ENCODE data around the gene BMP7. TPM values are rescaled to one million over a fixed set of nuclear protein-coding genes. Genes with fewer than 3 reads are reported as not detected.

The BMP7 gene
- total RNA-seq, 1 donor: not detected

- Histone ChIP-seq H3K79me2 (ENCODE audit: insufficient read depth, low read length) (no peaks in the 10 kb centered on the region), H3K27me3 (ENCODE audit: insufficient read depth, low read length) (peaks cover 5% of the 10 kb centered on the region), H3K4me3 (ENCODE audit: insufficient read depth, low read length) (no peak overlapping the region), H4K20me1 (ENCODE audit: insufficient read depth, low read length) (no peaks in the 10 kb centered on the region), H3K4me1 (ENCODE audit: insufficient read depth, low read length) (no peaks in the 10 kb centered on the region), H3K4me2 (ENCODE audit: insufficient read depth, low read length) (no peak overlapping the region), H3K36me3 (ENCODE audit: insufficient read depth, low read length) (no peaks in the 10 kb centered on the region), H3K9me3 (ENCODE audit: low read depth, low read length) (no peaks in the 10 kb centered on the region), H2AFZ (ENCODE audit: low read length) (no peak overlapping the region), H3K27ac (ENCODE audit: low read depth, low read length) (no peak overlapping the region)
- TF ChIP-seq CTCF (IDR thresholded peaks at IDR 0.05; ENCODE audit: extremely low read depth, low read depth, low read length): no peak
- DNase-seq (ENCODE audit: insufficient read length, low spot score, missing footprints): no peak
Measured at GRCh38 chr20:57291694-57292093, 25.3 kb upstream of the BMP7 start.

- H3K27me3 ChIP-seq (ENCODE audit: insufficient read depth, low read length): peaks cover 5% of the 10 kb centered on the region
- H4K20me1 ChIP-seq (ENCODE audit: insufficient read depth, low read length): no peaks in the 10 kb centered on the region
Measured at GRCh38 chr20:57291003-57291402, 24.6 kb upstream of the BMP7 start.

GRCh38 chr20:57290178-57290484 is 23.7 kb upstream of the BMP7 start:
- no peak overlapping the region for H2AFZ ChIP-seq (ENCODE audit: low read length)
- no peaks in the 10 kb centered on the region for H3K79me2 ChIP-seq (ENCODE audit: insufficient read depth, low read length)
- H3K4me3 ChIP-seq (ENCODE audit: insufficient read depth, low read length): no peak overlapping the region
- H3K36me3 ChIP-seq (ENCODE audit: insufficient read depth, low read length): no peaks in the 10 kb centered on the region
- DNase-seq (ENCODE audit: insufficient read length, low spot score, missing footprints): peak; percentile 45
- H3K27me3 ChIP-seq (ENCODE audit: insufficient read depth, low read length): peaks cover 5% of the 10 kb centered on the region
- TF ChIP-seq CTCF (IDR thresholded peaks at IDR 0.05; ENCODE audit: extremely low read depth, low read depth, low read length): no peak
- H3K4me1 ChIP-seq (ENCODE audit: insufficient read depth, low read length): no peaks in the 10 kb centered on the region
- H3K4me2 ChIP-seq (ENCODE audit: insufficient read depth, low read length): no peak overlapping the region
- no peaks in the 10 kb centered on the region for H4K20me1 ChIP-seq (ENCODE audit: insufficient read depth, low read length)
- no peaks in the 10 kb centered on the region for H3K9me3 ChIP-seq (ENCODE audit: low read depth, low read length)
- no peak overlapping the region for H3K27ac ChIP-seq (ENCODE audit: low read depth, low read length)

More at GRCh38 chr20:57291003-57291402, 24.6 kb upstream of the BMP7 start:
- Histone ChIP-seq H2AFZ (ENCODE audit: low read length) (no peak overlapping the region), H3K79me2 (ENCODE audit: insufficient read depth, low read length) (no peaks in the 10 kb centered on the region), H3K36me3 (ENCODE audit: insufficient read depth, low read length) (no peaks in the 10 kb centered on the region), H3K4me1 (ENCODE audit: insufficient read depth, low read length) (no peaks in the 10 kb centered on the region), H3K4me3 (ENCODE audit: insufficient read depth, low read length) (no peak overlapping the region), H3K4me2 (ENCODE audit: insufficient read depth, low read length) (no peak overlapping the region), H3K27ac (ENCODE audit: low read depth, low read length) (no peak overlapping the region), H3K9me3 (ENCODE audit: low read depth, low read length) (no peaks in the 10 kb centered on the region)
- no peak for DNase-seq (ENCODE audit: insufficient read length, low spot score, missing footprints)
- no peak for TF ChIP-seq CTCF (IDR thresholded peaks at IDR 0.05; ENCODE audit: extremely low read depth, low read depth, low read length)

GRCh38 chr20:57289391-57290177 is 23.1 kb upstream of the BMP7 start:
- DNase-seq (ENCODE audit: insufficient read length, low spot score, missing footprints): no peak
- no peaks in the 10 kb centered on the region for H3K36me3 ChIP-seq (ENCODE audit: insufficient read depth, low read length)
- no peak overlapping the region for H3K4me2 ChIP-seq (ENCODE audit: insufficient read depth, low read length)
- no peaks in the 10 kb centered on the region for H4K20me1 ChIP-seq (ENCODE audit: insufficient read depth, low read length)
- no peak overlapping the region for H3K27ac ChIP-seq (ENCODE audit: low read depth, low read length)
- peaks cover 5% of the 10 kb centered on the region for H3K27me3 ChIP-seq (ENCODE audit: insufficient read depth, low read length)
- no peak overlapping the region for H3K4me3 ChIP-seq (ENCODE audit: insufficient read depth, low read length)
- TF ChIP-seq CTCF (IDR thresholded peaks at IDR 0.05; ENCODE audit: extremely low read depth, low read depth, low read length): no peak
- no peaks in the 10 kb centered on the region for H3K9me3 ChIP-seq (ENCODE audit: low read depth, low read length)
- no peaks in the 10 kb centered on the region for H3K4me1 ChIP-seq (ENCODE audit: insufficient read depth, low read length)
- H3K79me2 ChIP-seq (ENCODE audit: insufficient read depth, low read length): no peaks in the 10 kb centered on the region
- H2AFZ ChIP-seq (ENCODE audit: low read length): no peak overlapping the region

Data from osteoblast (primary cell).